ENCODE results near the gene RAD51AP2. TPM values are rescaled to one million over a fixed set of nuclear protein-coding genes. Genes with fewer than 3 reads are reported as not detected.

The RAD51AP2 gene
- total RNA-seq, 4 donors from 2014 or later = 0.13 TPM; not detected in 3

DNA sequence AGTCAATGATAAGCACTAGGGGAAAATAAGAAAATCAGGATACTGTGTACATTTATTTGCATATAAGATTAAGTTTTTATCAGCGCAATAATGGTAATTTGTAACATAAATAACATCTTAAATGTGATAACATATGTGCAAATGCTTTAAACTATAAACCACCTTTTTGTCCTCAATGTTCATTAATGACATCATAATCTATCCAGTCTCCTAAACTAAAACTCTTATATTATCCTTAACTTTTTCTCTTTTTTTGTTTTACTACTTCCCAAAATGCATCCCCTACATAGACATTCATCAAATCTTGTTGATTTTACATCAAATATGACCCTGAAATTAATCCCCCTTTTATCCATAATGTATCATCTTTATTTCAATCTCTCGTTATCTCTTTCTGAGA, 3.4 kb upstream of the RAD51AP2 start:
- 100% methylated on average over 2 of the region's 2 CpGs for WGBS, 2 donors (ENCODE audit: low coverage in 1 of 2)
- Histone ChIP-seq H3K27ac (no peak overlapping the region), H3K4me3 (no peak overlapping the region), H3K27me3 (no peaks in the 10 kb centered on the region), H3K9me3 (no peaks in the 10 kb centered on the region), H3K36me3 (no peaks in the 10 kb centered on the region), H3K4me1 (peaks cover 0 to 21% (median 8%) of the 10 kb centered on the region in 3 donors)
- no peak for ATAC-seq
- TF ChIP-seq, protein P1, sequence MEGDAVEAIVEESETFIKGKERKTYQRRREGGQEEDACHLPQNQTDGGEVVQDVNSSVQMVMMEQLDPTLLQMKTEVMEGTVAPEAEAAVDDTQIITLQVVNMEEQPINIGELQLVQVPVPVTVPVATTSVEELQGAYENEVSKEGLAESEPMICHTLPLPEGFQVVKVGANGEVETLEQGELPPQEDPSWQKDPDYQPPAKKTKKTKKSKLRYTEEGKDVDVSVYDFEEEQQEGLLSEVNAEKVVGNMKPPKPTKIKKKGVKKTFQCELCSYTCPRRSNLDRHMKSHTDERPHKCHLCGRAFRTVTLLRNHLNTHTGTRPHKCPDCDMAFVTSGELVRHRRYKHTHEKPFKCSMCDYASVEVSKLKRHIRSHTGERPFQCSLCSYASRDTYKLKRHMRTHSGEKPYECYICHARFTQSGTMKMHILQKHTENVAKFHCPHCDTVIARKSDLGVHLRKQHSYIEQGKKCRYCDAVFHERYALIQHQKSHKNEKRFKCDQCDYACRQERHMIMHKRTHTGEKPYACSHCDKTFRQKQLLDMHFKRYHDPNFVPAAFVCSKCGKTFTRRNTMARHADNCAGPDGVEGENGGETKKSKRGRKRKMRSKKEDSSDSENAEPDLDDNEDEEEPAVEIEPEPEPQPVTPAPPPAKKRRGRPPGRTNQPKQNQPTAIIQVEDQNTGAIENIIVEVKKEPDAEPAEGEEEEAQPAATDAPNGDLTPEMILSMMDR (IDR thresholded peaks at IDR 0.05) = no peak
- TF ChIP-seq POLR2AphosphoS5 (IDR thresholded peaks at IDR 0.05) (no peak), POLR2A (IDR thresholded peaks at IDR 0.05) (no peak)

DNA sequence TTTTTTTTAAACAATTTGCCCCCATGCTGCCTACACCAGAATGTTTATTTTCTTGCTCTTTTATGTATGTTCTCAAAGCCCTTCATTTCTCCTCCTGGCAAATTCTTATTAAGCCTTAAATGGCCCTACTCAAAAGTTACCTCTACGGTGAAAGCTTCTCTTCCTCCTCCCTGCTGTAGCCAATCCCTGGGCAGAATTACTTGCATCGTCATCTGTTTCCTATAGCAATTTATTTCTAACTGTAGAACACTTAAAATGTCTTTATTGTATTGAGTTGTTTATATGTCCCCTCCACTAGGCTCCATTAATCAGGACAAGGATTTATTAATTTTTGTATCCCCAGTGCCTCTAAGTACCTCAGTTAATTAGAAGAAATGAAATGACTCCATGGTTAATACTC, 2.5 kb upstream of the RAD51AP2 start:
- no peaks in the 10 kb centered on the region for H3K36me3 ChIP-seq
- TF ChIP-seq POLR2A (IDR thresholded peaks at IDR 0.05) (no peak), EP300 (IDR thresholded peaks at IDR 0.05) (no peak), POLR2AphosphoS5 (IDR thresholded peaks at IDR 0.05) (no peak)
- TF ChIP-seq, protein P1 (IDR thresholded peaks at IDR 0.05) = no peak
- H3K9me3 ChIP-seq = no peaks in the 10 kb centered on the region
- peaks cover 0 to 21% (median 8%) of the 10 kb centered on the region in 3 donors for H3K4me1 ChIP-seq
- no peak overlapping the region for H3K4me3 ChIP-seq
- no peak for ATAC-seq
- 67 to 68% methylated on average over 2 of the region's 2 CpGs for WGBS, 2 donors (ENCODE audit: low coverage in 1 of 2)
- H3K27ac ChIP-seq = no peak overlapping the region
- H3K27me3 ChIP-seq = no peaks in the 10 kb centered on the region

DNA sequence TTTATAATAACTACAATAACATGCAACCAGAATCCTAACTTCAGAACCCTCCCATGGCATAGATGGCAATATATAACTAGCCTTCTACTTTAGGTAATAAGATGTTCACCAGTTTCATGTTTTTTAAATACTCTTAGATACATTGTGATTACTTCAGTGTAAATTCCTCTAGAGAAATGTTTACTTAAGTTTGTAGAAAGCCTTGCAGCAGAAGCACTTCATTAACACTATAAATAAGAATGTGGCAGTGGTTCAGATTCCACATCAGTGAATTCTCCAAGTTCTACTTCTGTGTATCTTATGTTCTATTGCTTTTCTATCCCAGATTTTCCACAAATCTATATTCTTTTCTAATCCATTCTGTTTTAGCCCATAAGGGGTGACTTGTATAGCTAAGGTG, 1.2 kb upstream of the RAD51AP2 start:
- ATAC-seq = no peak
- H3K36me3 ChIP-seq = no peaks in the 10 kb centered on the region
- TF ChIP-seq EP300 (IDR thresholded peaks at IDR 0.05) = no peak
- H3K4me3 ChIP-seq = no peak overlapping the region
- no peaks in the 10 kb centered on the region for H3K9me3 ChIP-seq
- H3K4me1 ChIP-seq = peaks cover 0 to 21% (median 8%) of the 10 kb centered on the region in 3 donors
- H3K27me3 ChIP-seq = no peaks in the 10 kb centered on the region
- H3K27ac ChIP-seq = peak overlapping the region in 2 of 4 donors; percentile 81 to 87

DNA sequence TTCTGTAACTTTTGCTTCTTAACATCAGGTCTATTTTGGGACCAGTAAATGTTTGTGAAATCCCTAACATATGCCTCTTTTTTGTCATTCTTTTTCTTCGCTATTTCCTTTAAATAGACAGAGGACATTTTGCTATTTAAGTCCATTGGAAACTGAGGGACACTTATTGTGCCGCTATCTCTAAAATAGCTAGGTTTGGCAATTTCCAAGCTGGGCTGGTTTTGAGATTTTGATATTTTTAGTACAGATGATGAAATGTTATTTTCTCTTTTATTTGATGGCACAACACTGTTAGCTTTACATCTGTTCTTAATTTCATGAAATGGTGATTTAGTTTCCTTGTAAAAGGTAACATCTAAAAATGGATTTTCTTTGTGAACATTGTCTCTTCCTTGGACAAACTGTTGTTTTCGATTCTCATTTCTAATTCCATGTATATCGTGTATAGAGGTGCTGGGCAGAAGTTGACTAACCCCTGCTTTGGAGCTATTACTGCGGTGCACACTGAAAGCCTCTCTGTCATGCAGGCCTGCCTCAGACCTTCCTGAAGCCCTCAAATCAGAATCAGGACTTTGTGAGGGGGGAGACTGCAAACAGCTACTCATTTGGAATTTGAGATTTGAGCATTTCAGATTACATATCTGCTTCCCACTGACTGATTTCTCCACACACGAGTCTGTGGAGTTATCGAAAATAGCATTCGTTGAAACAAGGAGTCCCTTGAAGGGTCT, 594 bp downstream of the RAD51AP2 start:
- H3K27me3 ChIP-seq = no peaks in the 10 kb centered on the region
- ATAC-seq = peak; percentile 11
- H3K27ac ChIP-seq = peak overlapping the region; percentile 73 to 87 (median 84)
- TF ChIP-seq, protein P1 (IDR thresholded peaks at IDR 0.05) = no peak
- TF ChIP-seq POLR2A (IDR thresholded peaks at IDR 0.05) (no peak), EP300 (IDR thresholded peaks at IDR 0.05) (no peak), POLR2AphosphoS5 (IDR thresholded peaks at IDR 0.05) (no peak)
- no peaks in the 10 kb centered on the region for H3K36me3 ChIP-seq
- H3K4me3 ChIP-seq = peak overlapping the region; percentile 42 to 53
- H3K4me1 ChIP-seq = peaks cover 0 to 21% (median 8%) of the 10 kb centered on the region in 3 donors
- no peaks in the 10 kb centered on the region for H3K9me3 ChIP-seq
- 32 to 50% methylated on average over 5 to 8 of the region's 8 CpGs for WGBS, 2 donors (ENCODE audit: low coverage in 1 of 2)

DNA sequence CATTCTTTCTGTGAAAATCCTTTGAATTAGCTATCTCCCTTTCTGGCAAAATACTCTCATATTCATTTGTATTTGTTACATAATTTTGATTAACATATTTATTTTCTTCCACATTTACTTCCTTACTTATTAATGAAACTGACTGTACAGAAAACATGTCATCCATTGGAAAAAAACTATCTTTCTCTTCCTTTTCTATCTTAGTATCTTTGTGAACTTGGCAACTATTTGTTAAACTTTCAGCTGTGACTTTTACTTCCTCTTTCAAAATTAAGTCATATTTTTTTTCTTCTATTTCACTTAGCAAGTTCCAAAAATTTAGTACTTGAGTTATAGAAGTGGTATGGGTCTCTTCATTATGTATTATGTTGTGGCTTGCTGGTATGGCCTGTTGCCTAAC, 2.6 kb downstream of the RAD51AP2 start:
- H3K36me3 ChIP-seq = no peaks in the 10 kb centered on the region
- no peaks in the 10 kb centered on the region for H3K27me3 ChIP-seq
- peaks cover 0 to 21% (median 8%) of the 10 kb centered on the region in 3 donors for H3K4me1 ChIP-seq
- H3K27ac ChIP-seq = no peak overlapping the region
- H3K4me3 ChIP-seq = no peak overlapping the region
- ATAC-seq = no peak
- no peaks in the 10 kb centered on the region for H3K9me3 ChIP-seq
- TF ChIP-seq POLR2A (IDR thresholded peaks at IDR 0.05) = no peak
- TF ChIP-seq, protein P1 (IDR thresholded peaks at IDR 0.05) = no peak
- TF ChIP-seq EP300 (IDR thresholded peaks at IDR 0.05) = no peak
- no peak for TF ChIP-seq POLR2AphosphoS5 (IDR thresholded peaks at IDR 0.05)

All from gastroesophageal sphincter (tissue), 4 donors.